Ascending aorta (tissue), 2 donors: Measurements from ENCODE around the gene SMTNL1. TPM values are rescaled to one million over a fixed set of nuclear protein-coding genes. Genes with fewer than 3 reads are reported as not detected.

Source experiments
- DNase-seq, 2 donors: peaks; one replicate each; pipeline ENCODE4 v3.0.0-alpha.2; 2019; ENCODE audit warnings: low spot score in 2 of 2
- H3K27ac ChIP-seq, 2 donors: fragments of 200-600 bp; sonication (generic); one replicate each; pipeline ENCODE4 v1.5.1; 2016 to 2017; ENCODE audit warnings: mild to moderate bottlenecking in 1 of 2
- H3K27me3 ChIP-seq: fragments of 200-600 bp; sonication (generic); one replicate; pipeline ENCODE4 v1.5.1; 2017
- H3K36me3 ChIP-seq, 2 donors: fragments of 200-600 bp; sonication (generic); one replicate each; pipeline ENCODE4 v1.5.1; 2016
- H3K4me1 ChIP-seq, 2 donors: fragments of 200-600 bp; sonication (generic); one replicate each; pipeline ENCODE4 v1.5.1; 2016 to 2017; ENCODE audit warnings: mild to moderate bottlenecking in 1 of 2
- H3K4me3 ChIP-seq, 2 donors: fragments of 200-600 bp; sonication (generic); one replicate each; pipeline ENCODE4 v1.5.1; 2016 to 2017; ENCODE audit warnings: mild to moderate bottlenecking in 1 of 2
- H3K9me3 ChIP-seq, 2 donors: fragments of 200-600 bp; sonication (generic); one replicate each; pipeline ENCODE4 v1.5.1; 2016
- CTCF ChIP-seq, 3 experiments: fragments of 200-600 bp in 2 of 3; fragments of 450-650 bp in 1 of 3; sonication (generic) in 2 of 3; IDR thresholded peaks; one replicate each; pipeline ENCODE4 v1.5.1; 2016 to 2019; ENCODE audit warnings: antibody characterized with exemption in 3 of 3, mild to moderate bottlenecking in 1 of 3, moderate library complexity in 1 of 3
- intact Hi-C: fragments of 100-400 bp; cut with DNase I; formaldehyde crosslinking; loops from one replicate; pipeline ENCODE4 v1.15.1; 2023
- total RNA-seq: library from RNA; depleted of rRNA; stranded (reverse); fragments of >200 nt; gene quantifications from one replicate; pipeline ENCODE4 v1.1.0, GENCODE V29; 2016

Gene SMTNL1
- total RNA-seq, 1 donor from 2014 or later = not detected

- Histone ChIP-seq H3K36me3 (no peaks in the 10 kb centered on the region), H3K4me1 (peaks cover 0 to 8% of the 10 kb centered on the region in 2 donors), H3K27ac (no peak overlapping the region), H3K27me3 (no peaks in the 10 kb centered on the region), H3K9me3 (no peaks in the 10 kb centered on the region), H3K4me3 (no peak overlapping the region)
- intact Hi-C loops = no loop called here
- no peak for TF ChIP-seq CTCF (IDR thresholded peaks at IDR 0.05)
- no peak for DNase-seq
These were observed 25.5 kb upstream of the SMTNL1 start for GRCh38 chr11:57511741-57512430.

- no peak for DNase-seq
- H3K4me1 ChIP-seq = peaks cover 0 to 8% of the 10 kb centered on the region in 2 donors
- H3K27me3 ChIP-seq = no peaks in the 10 kb centered on the region
- H3K36me3 ChIP-seq = no peaks in the 10 kb centered on the region
- H3K27ac ChIP-seq = no peak overlapping the region
- no peaks in the 10 kb centered on the region for H3K9me3 ChIP-seq
- intact Hi-C loops = no loop called here
- H3K4me3 ChIP-seq = no peak overlapping the region
- no peak for TF ChIP-seq CTCF (IDR thresholded peaks at IDR 0.05)
These were observed 24.5 kb upstream of the SMTNL1 start for GRCh38 chr11:57512646-57513451.

GRCh38 chr11:57513452-57513795 lies 24.0 kb upstream of the SMTNL1 start:
- H3K27ac ChIP-seq = peak overlapping the region in 1 of 2 donors; percentile 56

GRCh38 chr11:57513911-57514537 lies 23.4 kb upstream of the SMTNL1 start:
- DNase-seq = peak in 1 of 2 donors; percentile 72
- no peaks in the 10 kb centered on the region for H3K9me3 ChIP-seq
- H3K4me3 ChIP-seq = peak overlapping the region; percentile 72 to 86
- H3K4me1 ChIP-seq = peaks cover 0 to 8% of the 10 kb centered on the region in 2 donors
- H3K27ac ChIP-seq = peak overlapping the region; percentile 56 to 60
- no peak for TF ChIP-seq CTCF (IDR thresholded peaks at IDR 0.05)
- H3K27me3 ChIP-seq = no peaks in the 10 kb centered on the region
- intact Hi-C loops = loop anchor here (2.0 kb wide), 1 partner anchor 15 kb away; no protein-coding TSS in a partner anchor
- H3K36me3 ChIP-seq = no peaks in the 10 kb centered on the region

More at GRCh38 chr11:57513452-57513795, 24.0 kb upstream of the SMTNL1 start:
- Histone ChIP-seq H3K36me3 (no peaks in the 10 kb centered on the region), H3K4me1 (peaks cover 0 to 8% of the 10 kb centered on the region in 2 donors), H3K9me3 (no peaks in the 10 kb centered on the region), H3K27me3 (no peaks in the 10 kb centered on the region), H3K4me3 (peak overlapping the region in 1 of 2 donors; percentile 86)
- DNase-seq = no peak
- intact Hi-C loops = no loop called here
- no peak for TF ChIP-seq CTCF (IDR thresholded peaks at IDR 0.05)

- peak in 1 of 2 donors; percentile 78 for DNase-seq
- Histone ChIP-seq H3K9me3 (no peaks in the 10 kb centered on the region), H3K27me3 (no peaks in the 10 kb centered on the region), H3K27ac (peak overlapping the region; percentile 56 to 60), H3K4me1 (peaks cover 0 to 8% of the 10 kb centered on the region in 2 donors), H3K4me3 (peak overlapping the region; percentile 72 to 86), H3K36me3 (no peaks in the 10 kb centered on the region)
- TF ChIP-seq CTCF (IDR thresholded peaks at IDR 0.05) = no peak
- intact Hi-C loops = loop anchor here (2.0 kb wide), 1 partner anchor 16 kb away; no protein-coding TSS in a partner anchor
These were observed 22.7 kb upstream of the SMTNL1 start for GRCh38 chr11:57514538-57515331.
